Body of pancreas (tissue), 4 donors: ENCODE data around the gene EPB41.
"Not testable (repeated sequence)": the region's sequence is repeated elsewhere in the genome, so short reads cannot be mapped to it uniquely, and the experiment has no call there.

ENCODE experiments used
- CTCF ChIP-seq, 7 experiments: fragments of 450-650 bp in 4 of 7; fragments of 200-600 bp in 3 of 7; sonication (generic) in 3 of 7; IDR thresholded peaks; one replicate each; pipeline ENCODE4 v1.5.1; 2016 to 2019; ENCODE audit warnings: antibody characterized with exemption in 7 of 7
- POLR2A ChIP-seq, 3 donors: fragments of 450-650 bp; IDR thresholded peaks; one replicate each; pipeline ENCODE4 v1.6.1; 2016; ENCODE audit warnings: antibody characterized with exemption in 3 of 3, mild to moderate bottlenecking in 2 of 3

GRCh38 chr1:28943581-28943980 lies 29.2 kb downstream of the EPB41 start:
- not testable (repeated sequence) for TF ChIP-seq CTCF, POLR2A (IDR thresholded peaks at IDR 0.05)
